ENCODE data around the gene C20orf202. TPM values are rescaled to one million over a fixed set of nuclear protein-coding genes. Genes with fewer than 3 reads are reported as not detected.
A peak's percentile ranks its signal among the peaks of the same experiment; 100 is the strongest.

C20orf202 gene
- total RNA-seq, 6 donors from 2014 or later = 0.55 to 1.7 (median 0.86) TPM; not detected in 2

- DNase-seq = peak in 1 of 2 donors; percentile 15
- ATAC-seq (ENCODE audit: low FRiP score in 2 of 2) = no peak
- TF ChIP-seq EP300 (IDR thresholded peaks at IDR 0.05) = no peak
- no peak for TF ChIP-seq POLR2AphosphoS5 (IDR thresholded peaks at IDR 0.05)
- no peak for TF ChIP-seq POLR2A (IDR thresholded peaks at IDR 0.05)
- no peak for TF ChIP-seq CTCF (IDR thresholded peaks at IDR 0.05)
- Histone ChIP-seq H3K36me3 (no peaks in the 10 kb centered on the region), H3K27me3 (peaks cover 0 to 15% (median 2%) of the 10 kb centered on the region in 4 donors), H3K9me3 (no peaks in the 10 kb centered on the region), H3K27ac (no peak overlapping the region), H3K4me3 (no peak overlapping the region), H3K4me1 (peaks cover 7 to 22% (median 12%) of the 10 kb centered on the region in 4 donors)
- WGBS, 2 donors = 75 to 83% methylated on average over 16 to 20 of the region's 20 CpGs
These were observed 21.1 kb downstream of the C20orf202 start for GRCh38 chr20:1224205-1224890.

GRCh38 chr20:1225263-1225782 lies 22.1 kb downstream of the C20orf202 start:
- Histone ChIP-seq H3K36me3 (no peaks in the 10 kb centered on the region), H3K4me3 (peak overlapping the region; percentile 22 to 79 (median 73)), H3K27me3 (peaks cover 0 to 15% (median 2%) of the 10 kb centered on the region in 4 donors), H3K9me3 (no peaks in the 10 kb centered on the region), H3K27ac (peak overlapping the region in 2 of 4 donors; percentile 69 to 71), H3K4me1 (peaks cover 7 to 22% (median 12%) of the 10 kb centered on the region in 4 donors)
- DNase-seq (no peak), ATAC-seq (ENCODE audit: low FRiP score in 2 of 2) (peak in 1 of 2 donors; percentile 69)
- TF ChIP-seq POLR2A (IDR thresholded peaks at IDR 0.05) (no peak), CTCF (IDR thresholded peaks at IDR 0.05) (no peak)
- WGBS, 2 donors = 3 to 4% methylated on average over 12 to 16 of the region's 30 CpGs

- peaks cover 0 to 15% (median 2%) of the 10 kb centered on the region in 4 donors for H3K27me3 ChIP-seq
- TF ChIP-seq POLR2AphosphoS5 (IDR thresholded peaks at IDR 0.05) = peak in 1 of 2 donors; percentile 53
- no peak for TF ChIP-seq CTCF (IDR thresholded peaks at IDR 0.05)
- TF ChIP-seq POLR2A (IDR thresholded peaks at IDR 0.05) = peak in 1 of 4 donors; percentile 19
- peaks cover 7 to 22% (median 12%) of the 10 kb centered on the region in 4 donors for H3K4me1 ChIP-seq
- ATAC-seq (ENCODE audit: low FRiP score in 2 of 2) (peak; percentile 94 to 96), DNase-seq (peak; percentile 84 to 95)
- H3K9me3 ChIP-seq = no peaks in the 10 kb centered on the region
- peak within 1 kb of the TSS; percentile 28 to 81 (median 71) for H3K27ac ChIP-seq
- H3K36me3 ChIP-seq = no peaks in the 10 kb centered on the region
- H3K4me3 ChIP-seq = peak within 1 kb of the TSS; percentile 69 to 81 (median 78)
- 0 to 2% methylated on average over 6 to 20 of the region's 88 CpGs for WGBS, 2 donors
These were observed 22.8 kb downstream of the C20orf202 start, which contains the start of gene RAD21L1 for GRCh38 chr20:1225783-1226654. RAD21L1 (plus strand) TSS chr20:1226044; CDS start chr20:1228454, 2,410 bp downstream.

GRCh38 chr20:1229541-1229940 lies 26.3 kb downstream of the C20orf202 start:
- Histone ChIP-seq H3K36me3 (no peaks in the 10 kb centered on the region), H3K27ac (no peak overlapping the region), H3K4me3 (no peak overlapping the region), H3K9me3 (no peaks in the 10 kb centered on the region), H3K27me3 (peaks cover 0 to 15% (median 2%) of the 10 kb centered on the region in 4 donors), H3K4me1 (peaks cover 7 to 22% (median 12%) of the 10 kb centered on the region in 4 donors)
- DNase-seq = no peak
- no peak for ATAC-seq (ENCODE audit: low FRiP score in 2 of 2)
- WGBS, 2 donors = 88 to 91% methylated on average over 3 of the region's 3 CpGs
- no peak for TF ChIP-seq POLR2A (IDR thresholded peaks at IDR 0.05)
- no peak for TF ChIP-seq EP300 (IDR thresholded peaks at IDR 0.05)
- no peak for TF ChIP-seq POLR2AphosphoS5 (IDR thresholded peaks at IDR 0.05)
- TF ChIP-seq CTCF (IDR thresholded peaks at IDR 0.05) = no peak
